Kidney capillary endothelial cell (primary cell): ENCODE data around the gene LARGE2.

Experiments
- DNase-seq: peaks from one replicate; pipeline ENCODE4 v3.0.0-alpha.2; 2018; ENCODE audit warnings: low spot score

The LARGE2 gene

GRCh38 chr11:45964911-45965389 lies 42.5 kb downstream of the LARGE2 start:
- DNase-seq, result peak; percentile 78

GRCh38 chr11:45967506-45967905 lies 45.0 kb downstream of the LARGE2 start:
- DNase-seq, result no peak

GRCh38 chr11:45968901-45969300 lies 46.4 kb downstream of the LARGE2 start:
- DNase-seq, result no peak

GRCh38 chr11:45973601-45974000 lies 51.1 kb downstream of the LARGE2 start:
- no peak for DNase-seq

GRCh38 chr11:45974806-45975205 lies 52.4 kb downstream of the LARGE2 start:
- no peak for DNase-seq
